PC-9 (cell line): ENCODE data around the gene ACTRT2. TPM values are rescaled to one million over a fixed set of nuclear protein-coding genes. Genes with fewer than 3 reads are reported as not detected.

Experiments used
- BruUV-seq: library from RNA; stranded (reverse); fragments of 400-500 nt; replicated peaks from 2 replicates; lab custom pipeline; 2021; lab: Mats Ljungman, UMichigan
- CTCF ChIA-PET: fragments of 300-600 bp; sonication (Branson Sonifier 250); formaldehyde crosslinking; loops from one replicate; lab custom pipeline; 2022; ENCODE audit warnings: antibody characterized with exemption; lab: Charles Lee
- POLR2A ChIA-PET: fragments of 300-600 bp; sonication (Branson Sonifier 250); formaldehyde crosslinking; loops from one replicate; lab custom pipeline; 2022; ENCODE audit warnings: antibody characterized with exemption; ENCODE audit not compliant: unreplicated experiment; lab: Charles Lee
- DNase-seq, 2 experiments: peaks; one replicate each; pipeline versions ENCODE4 v3.0.0 to v3.0.0-alpha.2; 2015 to 2022; ENCODE audit warnings: mixed read lengths in 1 of 2
- H2AFZ ChIP-seq: fragments of 200-600 bp; sonication (generic); 2 replicates; pipeline ENCODE4 v1.8.1; 2017; ENCODE audit warnings: antibody characterized with exemption
- H3F3A ChIP-seq: fragments of 200-600 bp; sonication (generic); 2 replicates; pipeline ENCODE4 v1.8.1; 2017; ENCODE audit warnings: antibody characterized with exemption, mild to moderate bottlenecking, low read depth; ENCODE audit not compliant: insufficient read depth
- H3K27ac ChIP-seq: fragments of 200-600 bp; sonication (generic); 2 replicates; pipeline ENCODE4 v1.6.1; 2016; ENCODE audit warnings: mixed run types
- H3K27me3 ChIP-seq: fragments of 200-600 bp; sonication (generic); 2 replicates; pipeline ENCODE4 v1.6.1; 2016; ENCODE audit warnings: low read depth, mixed run types; ENCODE audit not compliant: insufficient read depth
- H3K36me3 ChIP-seq: fragments of 200-600 bp; sonication (generic); 2 replicates; pipeline ENCODE4 v1.6.1; 2016; ENCODE audit warnings: low read depth, mixed run types
- H3K4me1 ChIP-seq: fragments of 200-600 bp; sonication (generic); replicated peaks from 2 replicates; pipeline ENCODE4 v1.6.1; 2016; ENCODE audit warnings: mixed run types; ENCODE audit not compliant: insufficient read depth
- H3K4me2 ChIP-seq: fragments of 200-600 bp; sonication (generic); 2 replicates; pipeline ENCODE4 v1.6.1; 2017; ENCODE audit warnings: mixed run types
- H3K4me3 ChIP-seq: fragments of 200-600 bp; sonication (generic); 2 replicates; pipeline ENCODE4 v1.6.1; 2016; ENCODE audit warnings: mixed run types
- H3K79me2 ChIP-seq: fragments of 200-600 bp; sonication (generic); 2 replicates; pipeline ENCODE4 v1.6.1; 2017; ENCODE audit warnings: low read depth, mixed run types
- H3K9me2 ChIP-seq: fragments of 200-600 bp; sonication (generic); 2 replicates; pipeline ENCODE4 v1.8.1; 2017; ENCODE audit warnings: mild to moderate bottlenecking; ENCODE audit not compliant: insufficient read depth
- H3K9me3 ChIP-seq: fragments of 200-600 bp; sonication (generic); 2 replicates; pipeline ENCODE4 v1.8.1; 2016; ENCODE audit warnings: low read depth; ENCODE audit not compliant: insufficient read depth
- H4K20me1 ChIP-seq: fragments of 200-600 bp; sonication (generic); 2 replicates; pipeline ENCODE4 v1.8.1; 2017; ENCODE audit not compliant: insufficient read depth
- EZH2 ChIP-seq: fragments of 200-600 bp; sonication (generic); IDR thresholded peaks from 2 replicates; pipeline ENCODE4 v1.8.0; 2017; ENCODE audit warnings: antibody characterized with exemption, low read depth
- intact Hi-C: fragments of 100-400 bp; cut with micrococcal nuclease; formaldehyde crosslinking; loops from one replicate; pipeline ENCODE4 v1.10.0; 2022; ENCODE audit not compliant: unreplicated experiment
- total RNA-seq: library from RNA; stranded (reverse); gene quantifications from 2 replicates; pipeline ENCODE4 v1.2.3, GENCODE V29; 2021
- TF ChIP-seq, protein P1 (sequence below): fragments of 200-600 bp; sonication (generic); conservative IDR thresholded peaks from 2 replicates; pipeline ENCODE4 v1.6.1; 2017; ENCODE audit warnings: mixed run types, antibody characterized with exemption, mild to moderate bottlenecking, moderate library complexity

ACTRT2 gene
- total RNA-seq, 1 experiment from 2014 or later, result not detected

DNA sequence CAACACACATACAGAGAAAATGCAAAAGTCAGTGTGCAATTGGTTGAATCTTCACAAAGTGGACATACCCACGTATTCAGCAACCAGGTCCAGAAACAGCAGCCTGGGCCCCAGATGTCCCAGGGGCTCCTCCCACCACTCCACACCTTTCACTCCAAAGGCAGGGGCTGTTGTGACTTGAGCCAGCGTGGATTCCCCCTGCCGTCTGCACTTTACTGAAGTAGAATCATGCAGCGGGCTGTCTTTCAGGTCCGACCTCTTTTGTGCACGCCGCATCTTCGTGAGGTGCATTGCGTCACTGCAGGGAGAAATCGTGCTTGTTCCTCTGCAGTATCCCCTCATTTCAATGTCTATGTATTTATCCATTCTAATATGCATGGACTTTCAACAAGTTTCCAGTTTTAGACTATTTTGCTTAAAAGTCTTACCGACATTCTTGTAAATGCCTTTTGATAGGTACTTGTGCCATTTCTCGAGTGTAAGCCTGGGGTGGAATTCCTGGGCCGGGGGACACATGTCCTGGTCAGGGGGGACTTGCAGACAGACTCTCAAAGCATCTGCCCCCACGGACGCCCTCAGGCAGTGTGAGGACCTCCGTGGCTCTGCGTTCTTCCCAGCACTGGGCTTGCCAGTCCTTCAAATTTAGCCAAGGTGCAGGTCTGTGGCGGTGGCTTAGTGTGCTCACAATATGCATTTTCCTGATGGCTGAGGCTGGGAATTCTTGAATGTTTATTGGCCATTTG is 29.3 kb upstream of the ACTRT2 start:
- Histone ChIP-seq H3F3A (no peaks in the 10 kb centered on the region), H3K27me3 (peaks cover 79% of the 10 kb centered on the region), H3K4me1 (no peaks in the 10 kb centered on the region), H3K36me3 (no peaks in the 10 kb centered on the region), H3K4me2 (no peak overlapping the region), H3K9me2 (no peaks in the 10 kb centered on the region), H3K27ac (no peak overlapping the region), H3K79me2 (no peaks in the 10 kb centered on the region), H3K9me3 (no peaks in the 10 kb centered on the region), H4K20me1 (no peaks in the 10 kb centered on the region), H3K4me3 (no peak overlapping the region), H2AFZ (no peak overlapping the region)
- intact Hi-C loops, result no loop called here
- ChIA-PET CTCF (no interaction called here), POLR2A (no interaction called here)
- DNase-seq, result no peak
- BruUV-seq, result no TSS peak
- TF ChIP-seq, protein P1, sequence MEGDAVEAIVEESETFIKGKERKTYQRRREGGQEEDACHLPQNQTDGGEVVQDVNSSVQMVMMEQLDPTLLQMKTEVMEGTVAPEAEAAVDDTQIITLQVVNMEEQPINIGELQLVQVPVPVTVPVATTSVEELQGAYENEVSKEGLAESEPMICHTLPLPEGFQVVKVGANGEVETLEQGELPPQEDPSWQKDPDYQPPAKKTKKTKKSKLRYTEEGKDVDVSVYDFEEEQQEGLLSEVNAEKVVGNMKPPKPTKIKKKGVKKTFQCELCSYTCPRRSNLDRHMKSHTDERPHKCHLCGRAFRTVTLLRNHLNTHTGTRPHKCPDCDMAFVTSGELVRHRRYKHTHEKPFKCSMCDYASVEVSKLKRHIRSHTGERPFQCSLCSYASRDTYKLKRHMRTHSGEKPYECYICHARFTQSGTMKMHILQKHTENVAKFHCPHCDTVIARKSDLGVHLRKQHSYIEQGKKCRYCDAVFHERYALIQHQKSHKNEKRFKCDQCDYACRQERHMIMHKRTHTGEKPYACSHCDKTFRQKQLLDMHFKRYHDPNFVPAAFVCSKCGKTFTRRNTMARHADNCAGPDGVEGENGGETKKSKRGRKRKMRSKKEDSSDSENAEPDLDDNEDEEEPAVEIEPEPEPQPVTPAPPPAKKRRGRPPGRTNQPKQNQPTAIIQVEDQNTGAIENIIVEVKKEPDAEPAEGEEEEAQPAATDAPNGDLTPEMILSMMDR, result no peak
- TF ChIP-seq EZH2, result no peak

DNA sequence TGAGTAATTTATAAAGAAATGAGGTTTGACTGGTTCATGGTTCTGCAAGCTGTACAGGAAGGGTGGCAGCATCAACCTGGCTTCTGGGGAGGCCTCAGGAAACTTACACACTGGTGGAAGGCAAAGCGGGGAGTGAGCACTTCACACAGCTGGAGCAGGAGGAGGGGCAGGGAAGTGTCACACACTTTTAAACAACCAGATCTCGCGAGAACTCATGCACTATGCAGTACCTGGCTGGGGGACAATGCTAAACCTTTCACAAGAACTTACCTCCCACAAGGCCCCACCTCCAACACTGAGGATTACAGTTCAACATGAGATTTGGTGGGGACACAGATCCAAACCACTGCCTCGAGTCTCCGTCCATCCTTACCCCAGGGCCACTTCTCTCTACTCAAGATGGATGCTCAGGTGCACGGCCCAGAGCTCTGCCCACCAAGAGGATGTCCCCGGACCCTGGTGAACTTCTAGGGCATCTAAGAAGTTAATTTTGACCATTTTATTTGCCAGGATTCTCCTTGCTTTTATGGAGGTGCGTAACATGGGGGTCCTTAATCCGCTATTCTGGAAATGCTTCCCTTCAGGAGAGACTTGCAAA is 22.7 kb upstream of the ACTRT2 start:
- BruUV-seq, result no TSS peak
- no peak overlapping the region for H3K27ac ChIP-seq
- H4K20me1 ChIP-seq, result no peaks in the 10 kb centered on the region
- POLR2A ChIA-PET, result no interaction called here
- TF ChIP-seq, protein P1, result no peak
- TF ChIP-seq EZH2, result no peak
- H3K27me3 ChIP-seq, result peaks cover 81% of the 10 kb centered on the region
- H3F3A ChIP-seq, result no peaks in the 10 kb centered on the region
- no peaks in the 10 kb centered on the region for H3K9me3 ChIP-seq
- no peaks in the 10 kb centered on the region for H3K9me2 ChIP-seq
- H3K4me2 ChIP-seq, result no peak overlapping the region
- H3K79me2 ChIP-seq, result no peaks in the 10 kb centered on the region
- intact Hi-C loops, result no loop called here
- no peak overlapping the region for H2AFZ ChIP-seq
- H3K36me3 ChIP-seq, result no peaks in the 10 kb centered on the region
- H3K4me3 ChIP-seq, result no peak overlapping the region
- CTCF ChIA-PET, result no interaction called here
- no peaks in the 10 kb centered on the region for H3K4me1 ChIP-seq
- DNase-seq, result no peak

DNA sequence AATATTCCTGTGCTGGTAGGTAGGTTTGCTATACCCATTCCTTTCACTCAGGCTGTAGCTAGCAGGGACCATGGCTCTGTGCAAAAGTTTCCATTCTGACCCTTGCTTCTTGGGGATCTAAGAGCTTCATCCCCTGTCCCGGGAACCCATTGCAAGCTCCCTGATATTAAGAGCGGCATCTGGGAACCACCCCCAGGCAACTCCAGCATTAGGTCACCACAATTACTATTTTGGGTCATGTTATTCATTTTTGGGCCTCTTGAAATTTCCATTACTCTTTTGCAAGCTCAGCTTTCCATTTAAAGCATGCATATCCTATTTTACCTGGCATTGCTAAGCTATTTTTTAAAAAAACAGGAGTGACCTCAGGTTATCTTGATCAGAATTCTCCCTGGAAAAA is 22.1 kb upstream of the ACTRT2 start:
- intact Hi-C loops, result no loop called here
- Histone ChIP-seq H3K27ac (no peak overlapping the region), H3K4me2 (no peak overlapping the region), H3K9me2 (no peaks in the 10 kb centered on the region), H3K36me3 (no peaks in the 10 kb centered on the region), H3F3A (no peaks in the 10 kb centered on the region), H3K9me3 (no peaks in the 10 kb centered on the region), H4K20me1 (no peaks in the 10 kb centered on the region), H3K27me3 (peaks cover 81% of the 10 kb centered on the region), H3K4me3 (no peak overlapping the region), H2AFZ (no peak overlapping the region), H3K4me1 (no peaks in the 10 kb centered on the region), H3K79me2 (no peaks in the 10 kb centered on the region)
- CTCF ChIA-PET, result no interaction called here
- POLR2A ChIA-PET, result no interaction called here
- BruUV-seq, result no TSS peak
- no peak for TF ChIP-seq EZH2
- TF ChIP-seq, protein P1, result no peak
- DNase-seq, result no peak
